NAMALWA (cell line): ENCODE results near the gene PPP1R14B.

Source experiments
- DNase-seq: peaks from one replicate; pipeline ENCODE4 v3.0.0-alpha.2; 2015; ENCODE audit warnings: low spot score

Gene PPP1R14B

GRCh38 chr11:64245401-64245796 lies 1.3 kb downstream of the PPP1R14B start:
- DNase-seq = peak; percentile 58

- no peak for DNase-seq
Measured at GRCh38 chr11:64244966-64245365, 1.8 kb downstream of the PPP1R14B start.

- DNase-seq = no peak
Measured at GRCh38 chr11:64244107-64244506, 2.6 kb downstream of the PPP1R14B start.

DNA sequence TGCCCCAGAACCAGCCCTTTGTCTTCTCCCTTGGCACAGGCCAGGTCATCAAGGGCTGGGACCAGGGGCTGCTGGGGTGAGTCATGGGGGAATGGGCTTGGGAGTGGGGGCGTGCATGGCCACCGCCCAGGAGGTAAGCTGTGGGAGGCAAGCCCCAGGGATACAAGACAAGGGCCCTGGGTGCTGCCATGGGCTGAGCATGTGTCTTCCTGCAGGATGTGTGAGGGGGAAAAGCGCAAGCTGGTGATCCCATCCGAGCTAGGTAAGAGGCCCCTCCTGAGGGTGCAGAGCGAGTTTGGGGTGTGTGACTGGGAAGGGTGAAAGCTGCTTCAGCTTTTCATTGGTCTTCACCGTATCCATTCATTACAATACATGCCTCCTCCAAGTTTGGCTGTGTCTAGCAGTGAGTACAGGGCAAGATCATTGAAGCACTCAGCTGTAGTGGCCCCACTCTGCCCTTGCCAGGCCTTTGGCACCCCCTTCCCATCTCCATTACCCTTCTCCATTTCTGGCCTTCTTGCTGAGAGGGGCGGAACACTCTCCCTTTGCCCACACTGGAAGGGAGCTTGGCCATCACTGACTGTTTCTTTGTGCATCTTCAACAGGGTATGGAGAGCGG lies 3.4 kb downstream of the PPP1R14B start:
- DNase-seq = no peak

DNA sequence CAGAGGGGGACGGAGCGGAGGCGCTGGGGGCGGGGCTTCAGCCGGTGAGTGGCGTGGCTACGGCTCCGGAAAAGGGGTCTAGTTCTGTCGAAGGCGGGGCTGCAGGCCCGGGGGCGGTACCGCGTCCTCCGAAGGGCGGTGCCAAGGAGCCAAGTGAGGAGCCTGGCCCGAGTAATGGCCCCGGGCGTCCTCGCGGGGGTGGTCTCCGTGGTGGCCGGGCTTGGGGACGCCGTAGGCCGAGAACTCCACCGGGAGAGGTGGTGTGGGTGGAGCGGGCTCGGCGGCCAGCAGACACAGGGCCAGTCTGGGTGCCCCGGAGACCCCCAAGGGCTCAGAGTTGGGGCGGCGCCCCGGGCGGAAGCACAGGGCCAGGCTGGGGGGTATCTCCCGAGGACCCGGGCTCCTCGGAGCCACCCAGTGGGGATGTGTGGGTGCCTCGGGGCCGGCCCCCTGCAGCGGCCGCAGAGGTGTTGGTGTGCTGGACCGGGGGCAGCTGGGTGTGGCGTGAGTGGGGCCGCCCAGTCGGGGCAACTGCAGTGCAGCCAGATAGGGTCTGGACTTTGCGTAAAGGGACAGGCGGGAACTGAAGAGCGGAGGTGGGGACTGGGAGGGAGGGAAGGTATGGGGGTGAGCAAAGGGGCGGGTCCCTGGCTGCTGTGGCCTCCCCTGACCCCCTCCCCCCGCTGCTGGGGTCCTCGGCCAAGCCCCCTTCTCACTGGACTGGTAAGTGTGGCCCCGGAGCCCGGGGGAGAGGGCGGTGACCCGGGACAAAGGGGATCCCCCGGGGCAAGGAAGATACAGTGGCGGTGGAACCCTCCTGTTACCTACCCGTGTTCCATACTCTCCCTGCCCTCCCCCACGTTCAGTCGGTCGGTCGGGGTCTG lies 5.0 kb downstream of the PPP1R14B start:
- DNase-seq = peak; percentile 64

- DNase-seq = peak; percentile 98
Measured at GRCh38 chr11:64241241-64241490, 5.6 kb downstream of the PPP1R14B start.

DNA sequence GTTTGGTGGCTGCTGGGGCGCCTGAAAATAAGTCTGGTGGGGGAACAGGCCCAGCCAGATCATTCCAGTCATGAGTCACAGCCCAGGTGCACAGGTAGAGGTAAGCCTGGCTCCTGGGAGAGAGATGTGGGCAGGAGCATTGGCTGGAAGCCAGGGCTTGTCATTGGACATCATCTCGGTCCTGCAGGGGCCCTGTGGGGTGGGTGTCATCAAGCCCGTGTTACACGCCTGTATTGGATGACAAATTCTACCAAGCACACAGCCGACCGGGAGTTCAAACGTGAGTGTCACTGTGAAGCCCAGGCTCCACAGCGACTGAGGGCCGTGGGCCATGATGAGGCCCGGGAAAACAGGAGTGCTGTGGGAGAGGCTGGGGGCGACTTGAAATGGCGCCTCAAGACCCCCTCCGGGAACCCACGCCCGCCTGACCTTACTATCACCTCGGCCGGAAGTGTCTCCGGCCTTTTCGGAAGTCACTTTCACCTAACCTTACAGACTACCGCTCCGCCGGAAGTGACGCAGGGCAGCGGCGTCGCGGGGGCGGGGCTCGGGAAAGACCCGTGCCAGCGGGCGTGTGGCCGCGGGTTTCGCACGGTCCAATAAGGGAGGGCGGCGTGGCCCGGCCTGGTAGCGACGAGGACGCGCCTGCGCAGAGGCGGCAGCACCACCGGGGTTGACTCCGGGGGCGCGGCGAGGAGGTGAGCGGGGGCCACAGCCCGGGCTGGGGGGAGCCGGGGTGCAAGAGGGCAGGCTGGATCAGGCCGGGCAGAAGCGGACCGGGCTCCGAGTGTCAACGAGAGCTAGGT lies 6.1 kb downstream of the PPP1R14B start, which contains the start of gene FKBP2:
Gene FKBP2 (plus strand): TSS at position 661 of the 806 bp plus-strand sequence. CDS start 1,293 bp downstream, outside the sequence.
- DNase-seq = peak; percentile 98

DNA sequence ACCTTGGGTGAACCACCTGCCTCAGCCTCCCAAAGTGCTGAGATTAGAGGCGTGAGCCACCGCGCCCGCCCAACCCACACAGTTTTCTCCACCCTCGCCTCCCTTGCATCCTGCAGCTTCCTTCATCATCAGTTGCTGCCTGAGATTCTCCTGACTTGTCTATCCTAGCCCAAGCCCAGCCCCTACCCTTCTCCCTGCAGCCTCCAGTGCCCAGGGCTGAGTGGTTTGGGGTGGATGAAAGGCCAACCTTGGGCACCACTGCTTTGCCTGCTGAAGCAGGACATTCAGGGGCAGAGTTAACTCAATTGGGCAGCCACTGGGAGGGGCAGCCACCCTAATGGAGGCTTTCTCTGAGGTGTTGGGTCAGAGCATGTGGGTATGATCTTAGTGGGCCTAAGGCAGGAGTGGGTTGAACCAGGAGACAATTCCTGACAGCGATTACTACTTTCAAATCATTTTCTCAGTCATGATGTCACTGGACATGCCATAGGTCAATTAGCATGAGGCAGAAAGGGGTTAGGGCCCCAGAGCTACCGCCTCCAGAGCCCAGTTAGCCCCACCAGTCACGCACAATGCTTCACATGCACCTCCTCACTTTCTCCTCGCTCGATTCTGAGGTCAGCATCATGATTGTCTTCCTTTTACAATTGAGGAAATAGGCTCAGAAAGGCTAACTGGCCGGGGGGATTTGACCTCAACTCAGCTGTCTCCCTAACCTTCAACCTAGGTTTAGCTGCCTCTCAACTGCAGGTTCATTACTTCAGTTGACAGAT lies 6.9 kb downstream of the PPP1R14B start:
- peak; percentile 80 for DNase-seq

DNA sequence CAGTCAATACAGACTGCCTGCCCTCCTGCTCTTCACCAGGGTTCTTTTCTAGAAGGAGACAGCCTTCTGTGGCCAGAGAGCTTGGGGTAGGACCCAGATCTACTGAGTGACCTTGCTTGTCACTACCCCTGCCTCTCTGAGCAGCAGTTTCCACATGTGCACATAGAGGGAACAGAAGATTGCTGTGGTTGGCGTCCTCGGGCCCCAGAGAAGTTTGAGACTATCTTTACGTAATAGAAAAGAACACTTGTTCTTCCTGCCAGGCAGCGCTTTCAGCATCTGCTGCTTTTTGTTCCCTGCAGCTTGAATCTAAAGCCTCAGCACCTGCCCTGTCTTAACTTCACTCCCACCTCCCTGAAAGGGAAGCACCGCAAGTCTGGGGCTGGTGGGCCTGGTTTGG lies 7.7 kb downstream of the PPP1R14B start:
- DNase-seq = no peak

DNA sequence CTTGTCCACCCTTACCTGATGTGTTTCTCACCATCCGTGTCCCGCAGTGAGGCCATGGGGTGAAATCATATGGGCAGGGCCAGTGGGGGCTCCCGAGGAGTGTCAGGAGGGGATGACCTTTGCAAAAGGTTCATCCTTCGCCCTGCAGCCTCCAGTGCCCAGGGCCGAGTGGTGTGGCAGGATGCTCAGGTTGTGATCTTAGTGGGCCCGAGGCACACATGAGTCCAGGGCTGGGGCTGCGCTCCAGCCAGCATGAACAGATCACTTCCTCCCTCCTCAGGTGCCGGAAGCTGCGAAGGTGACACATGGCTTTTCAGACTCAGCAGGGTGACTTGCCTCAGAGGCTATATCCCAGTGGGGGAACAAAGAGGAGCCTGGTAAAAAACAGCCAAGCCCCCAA lies 8.7 kb downstream of the PPP1R14B start:
- no peak for DNase-seq

DNA sequence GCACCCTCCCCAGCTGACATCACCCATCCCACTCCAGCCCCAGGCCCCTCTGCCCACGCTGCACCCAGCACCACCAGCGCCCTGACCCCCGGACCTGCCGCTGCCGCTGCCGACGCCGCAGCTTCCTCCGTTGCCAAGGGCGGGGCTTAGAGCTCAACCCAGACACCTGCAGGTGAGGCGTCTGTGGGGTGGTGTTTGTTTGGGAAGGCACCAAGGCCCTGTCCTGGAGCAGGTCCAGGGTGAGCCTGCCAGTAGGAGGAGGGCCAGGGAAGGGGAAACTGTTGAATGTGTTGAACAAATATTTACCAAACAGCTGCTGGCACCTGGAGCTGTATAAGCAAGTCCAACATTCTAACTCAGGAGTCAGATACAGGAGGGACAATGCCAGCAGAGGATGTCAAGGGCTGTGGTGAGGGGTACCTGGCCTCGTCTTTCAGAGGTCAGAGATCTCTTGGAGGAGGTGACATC lies 9.2 kb downstream of the PPP1R14B start:
- DNase-seq = no peak

- DNase-seq = no peak
Measured at GRCh38 chr11:64235437-64236161, 11.1 kb downstream of the PPP1R14B start.

DNA sequence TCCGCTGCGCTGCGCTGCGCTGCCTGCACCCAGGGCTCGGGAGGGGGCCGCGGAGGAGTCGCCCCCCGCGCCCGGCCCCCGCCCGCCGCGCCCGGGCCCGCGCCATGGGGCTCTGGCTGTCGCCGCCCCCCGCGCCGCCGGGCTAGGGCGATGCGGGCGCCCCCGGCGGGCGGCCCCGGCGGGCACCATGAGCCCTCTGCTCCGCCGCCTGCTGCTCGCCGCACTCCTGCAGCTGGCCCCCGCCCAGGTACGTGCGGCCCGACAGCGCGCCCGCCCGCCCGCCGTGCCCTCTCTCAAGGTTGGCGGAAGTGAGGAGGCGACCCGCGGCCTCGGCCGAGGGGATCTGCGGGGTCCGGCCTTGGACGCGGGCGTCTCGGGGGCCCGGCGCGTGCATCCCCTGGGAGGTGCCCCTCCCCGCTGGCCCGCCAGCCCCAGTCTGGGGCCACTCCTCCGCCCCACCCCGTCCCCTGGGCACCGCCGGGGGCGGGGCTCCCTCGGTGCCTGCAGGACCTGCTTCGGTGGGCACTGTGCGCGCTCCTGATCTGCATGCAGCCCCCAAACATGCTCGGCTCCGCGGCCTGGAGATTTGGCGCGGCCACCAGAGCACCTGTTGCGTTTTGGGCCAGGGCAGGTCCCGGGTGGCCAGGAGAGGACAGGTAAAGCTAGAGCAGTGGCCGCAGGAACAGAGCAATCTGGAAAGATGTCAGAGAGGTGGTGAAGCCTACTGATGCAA lies 11.9 kb downstream of the PPP1R14B start:
- peak; percentile 65 for DNase-seq

DNA sequence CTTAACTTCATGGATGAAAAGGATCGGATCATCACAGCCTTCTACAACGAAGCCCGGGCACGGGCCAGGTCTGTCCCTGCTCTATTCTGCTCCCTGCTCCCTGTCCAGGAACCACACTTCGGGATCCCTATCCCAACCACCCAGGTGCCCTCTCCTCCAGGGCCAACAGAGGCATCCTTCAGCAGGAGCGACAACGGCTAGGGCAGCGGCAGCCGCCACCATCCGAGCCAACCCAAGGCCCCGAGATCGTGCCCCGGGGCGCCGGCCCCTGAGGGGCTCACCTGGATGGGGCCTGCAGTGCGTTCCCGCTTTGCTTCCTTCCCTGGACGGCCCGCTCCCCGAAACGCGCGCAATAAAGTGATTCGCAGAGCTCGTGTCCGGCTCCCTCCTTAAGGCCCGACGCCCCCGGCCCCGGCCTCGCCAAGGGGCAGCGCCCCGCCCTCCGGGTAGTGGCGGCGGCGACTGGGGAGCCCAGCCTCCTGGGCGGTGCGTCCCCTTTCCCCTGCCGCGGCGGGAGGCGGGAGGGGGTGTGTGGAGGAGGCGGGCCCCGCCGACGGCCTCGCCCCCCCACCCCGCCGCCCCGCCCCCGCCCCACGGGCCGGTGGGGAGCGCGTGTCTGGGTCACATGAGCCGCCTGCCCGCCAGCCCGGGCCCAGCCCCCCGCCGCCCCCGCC lies 12.7 kb downstream of the PPP1R14B start, which contains the start of gene VEGFB:
Gene VEGFB (plus strand): TSS at position 672 of the 674 bp plus-strand sequence. CDS start 250 bp downstream, outside the sequence.
- DNase-seq = peak; percentile 72

- DNase-seq = no peak
Measured at GRCh38 chr11:64232967-64233315, 13.8 kb downstream of the PPP1R14B start.

- DNase-seq = no peak
Measured at GRCh38 chr11:64232182-64232966, 14.4 kb downstream of the PPP1R14B start.

GRCh38 chr11:64231546-64231945 lies 15.2 kb downstream of the PPP1R14B start:
- no peak for DNase-seq

DNA sequence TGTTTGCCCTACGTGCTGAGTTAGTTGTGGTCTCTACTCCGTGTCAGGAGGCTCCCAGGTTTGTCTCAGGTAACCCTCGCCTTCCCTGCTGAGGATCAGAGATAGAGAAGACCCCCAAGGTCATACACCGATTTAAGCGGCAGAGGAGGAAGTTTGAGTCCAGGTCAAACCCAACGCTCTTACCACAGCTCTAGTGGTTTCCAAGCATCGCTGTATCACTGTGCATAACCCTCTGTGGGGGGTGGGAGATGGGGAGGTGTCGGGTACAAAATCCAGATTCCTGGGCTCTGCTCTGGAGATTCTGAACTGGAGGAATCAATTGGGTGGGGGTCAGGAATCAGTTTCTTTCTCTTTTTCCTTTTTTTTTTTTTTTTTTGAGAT lies 15.8 kb downstream of the PPP1R14B start:
- peak; percentile 60 for DNase-seq
